Esophagus muscularis mucosa (tissue), 4 donors: ENCODE results near the gene CRKL. TPM values are rescaled to one million over a fixed set of nuclear protein-coding genes. Genes with fewer than 3 reads are reported as not detected.
"Not testable (repeated sequence)": the region's sequence is repeated elsewhere in the genome, so short reads cannot be mapped to it uniquely, and the experiment has no call there.

ENCODE experiments used
- DNase-seq: peaks from one replicate; pipeline ENCODE4 v3.0.0-alpha.2; 2017; ENCODE audit errors: extremely low spot score
- H3K27ac ChIP-seq, 4 donors: fragments of 200-600 bp; sonication (generic); replicated peaks in 1 of 4; 1 replicate in 3 of 4; 2 replicates in 1 of 4; pipeline ENCODE4 v1.5.1; 2016 to 2019; ENCODE audit warnings: mild to moderate bottlenecking in 1 of 4
- H3K27me3 ChIP-seq, 4 donors: fragments of 200-600 bp; sonication (generic); one replicate each; pipeline versions ENCODE4 v1.5.1 to v1.6.0; 2016 to 2019
- H3K36me3 ChIP-seq, 4 donors: fragments of 200-600 bp; sonication (generic); one replicate each; pipeline ENCODE4 v1.5.1; 2016 to 2019
- H3K4me1 ChIP-seq, 4 donors: fragments of 200-600 bp; sonication (generic); one replicate each; pipeline ENCODE4 v1.5.1; 2016 to 2019
- H3K4me3 ChIP-seq, 4 donors: fragments of 200-600 bp; sonication (generic); 1 replicate in 2 of 4; 2 replicates in 2 of 4; pipeline ENCODE4 v1.5.1; 2016 to 2019; ENCODE audit warnings: mild to moderate bottlenecking in 4 of 4, moderate library complexity in 1 of 4
- H3K9me3 ChIP-seq, 4 donors: fragments of 200-600 bp; sonication (generic); 1 replicate in 3 of 4; 2 replicates in 1 of 4; pipeline ENCODE4 v1.5.1; 2016 to 2019
- CTCF ChIP-seq, 3 experiments: fragments of 200-600 bp in 2 of 3; fragments of 450-650 bp in 1 of 3; sonication (generic) in 2 of 3; IDR thresholded peaks; one replicate each; pipeline ENCODE4 v1.5.1; 2017 to 2019; ENCODE audit warnings: antibody characterized with exemption in 3 of 3, mild to moderate bottlenecking in 2 of 3, moderate library complexity in 1 of 3
- EP300 ChIP-seq: sonication (generic); formaldehyde crosslinking; IDR thresholded peaks from one replicate; pipeline ENCODE4 v1.6.1; 2017; ENCODE audit warnings: antibody characterized with exemption
- POLR2A ChIP-seq: fragments of 450-650 bp; IDR thresholded peaks from one replicate; pipeline ENCODE4 v1.6.1; 2017; ENCODE audit warnings: antibody characterized with exemption, moderate library complexity, mild to moderate bottlenecking, low read depth
- POLR2AphosphoS5 ChIP-seq, 2 donors: sonication (generic); formaldehyde crosslinking; IDR thresholded peaks; one replicate each; pipeline ENCODE4 v1.6.1; 2017; ENCODE audit warnings: antibody characterized with exemption in 2 of 2
- WGBS: methylation state at CpG from one replicate; pipeline ENCODE4 v1.1.5; 2018; 5-methylcytosine and 5-hydroxymethylcytosine counted together
- intact Hi-C: fragments of 100-400 bp; cut with DNase I; formaldehyde crosslinking; loops from one replicate; pipeline ENCODE4 v1.15.1; 2023
- total RNA-seq, 4 donors: library from RNA; depleted of rRNA; stranded (reverse); fragments of >200 nt; gene quantifications; one replicate each; pipeline versions ENCODE4 v1.1.0 to v1.2.1, GENCODE V29; 2016

CRKL gene
- total RNA-seq, 4 donors from 2014 or later: 34.9 to 56.2 (median 47.9) TPM

- no peaks in the 10 kb centered on the region for H3K36me3 ChIP-seq
- DNase-seq: no peak
- no peak for TF ChIP-seq CTCF (IDR thresholded peaks at IDR 0.05)
- no peak overlapping the region for H3K27ac ChIP-seq
- intact Hi-C loops: no loop called here
- WGBS: 84% methylated on average over 3 of the region's 3 CpGs
- H3K4me1 ChIP-seq: no peaks in the 10 kb centered on the region
- no peaks in the 10 kb centered on the region for H3K9me3 ChIP-seq
- H3K4me3 ChIP-seq: no peak overlapping the region
- H3K27me3 ChIP-seq: no peaks in the 10 kb centered on the region
These were observed 10.8 kb upstream of the CRKL start for GRCh38 chr22:20906387-20906767.

- H3K36me3 ChIP-seq, H3K27me3 ChIP-seq, H3K9me3 ChIP-seq, DNase-seq, H3K4me1 ChIP-seq, H3K4me3 ChIP-seq, intact Hi-C loops, H3K27ac ChIP-seq: not testable (repeated sequence)
- 94% methylated on average over 5 of the region's 5 CpGs for WGBS
These were observed 8.5 kb upstream of the CRKL start for GRCh38 chr22:20908717-20909116.

- Histone ChIP-seq H3K27me3 (no peaks in the 10 kb centered on the region), H3K27ac (no peak overlapping the region), H3K36me3 (no peaks in the 10 kb centered on the region), H3K9me3 (no peaks in the 10 kb centered on the region), H3K4me1 (no peaks in the 10 kb centered on the region), H3K4me3 (no peak overlapping the region)
- TF ChIP-seq POLR2AphosphoS5 (IDR thresholded peaks at IDR 0.05) (no peak), CTCF (IDR thresholded peaks at IDR 0.05) (no peak), POLR2A (no peak), EP300 (no peak)
- no peak for DNase-seq
- WGBS: 87% methylated on average over 6 of the region's 6 CpGs
- intact Hi-C loops: no loop called here
These were observed 7.5 kb upstream of the CRKL start for GRCh38 chr22:20909543-20910303.

GRCh38 chr22:20912494-20912893, 4.7 kb upstream of the CRKL start:
- H3K4me1 ChIP-seq: peaks cover 0 to 8% (median 8%) of the 10 kb centered on the region in 4 donors
- DNase-seq: no peak
- H3K9me3 ChIP-seq: no peaks in the 10 kb centered on the region
- intact Hi-C loops: no loop called here
- 93% methylated on average over 6 of the region's 6 CpGs for WGBS
- H3K4me3 ChIP-seq: no peak overlapping the region
- H3K27me3 ChIP-seq: no peaks in the 10 kb centered on the region
- H3K36me3 ChIP-seq: no peaks in the 10 kb centered on the region
- H3K27ac ChIP-seq: no peak overlapping the region
- TF ChIP-seq EP300: no peak
- TF ChIP-seq CTCF (IDR thresholded peaks at IDR 0.05): no peak
- no peak for TF ChIP-seq POLR2A
- TF ChIP-seq POLR2AphosphoS5 (IDR thresholded peaks at IDR 0.05): no peak

GRCh38 chr22:20918663-20919218, 1.5 kb downstream of the CRKL start:
- DNase-seq: no peak
- H3K27me3 ChIP-seq: no peaks in the 10 kb centered on the region
- H3K27ac ChIP-seq: peak overlapping the region; percentile 93 to 97 (median 96)
- intact Hi-C loops: loop anchor here (5.0 kb wide), 1 partner anchor 84 kb away; the partner anchor contains the start of gene THAP7
- no peak for TF ChIP-seq POLR2A
- no peak for TF ChIP-seq EP300
- no peak for TF ChIP-seq POLR2AphosphoS5 (IDR thresholded peaks at IDR 0.05)
- TF ChIP-seq CTCF (IDR thresholded peaks at IDR 0.05): no peak
- no peaks in the 10 kb centered on the region for H3K9me3 ChIP-seq
- H3K4me3 ChIP-seq: peak overlapping the region; percentile 69 to 100 (median 82)
- no peaks in the 10 kb centered on the region for H3K36me3 ChIP-seq
- 1% methylated on average over 13 of the region's 19 CpGs for WGBS
- H3K4me1 ChIP-seq: peaks cover 30 to 55% (median 52%) of the 10 kb centered on the region in 4 donors
